ENCODE measurements around the gene DHX58. TPM values are rescaled to one million over a fixed set of nuclear protein-coding genes. Genes with fewer than 3 reads are reported as not detected.

Gene DHX58
- total and polyA plus RNA-seq, 2 donors (not counting 3 experiments of a cell fraction or from before 2014, with no cell fraction given): 3.1 to 9.0 TPM

GRCh38 chr17:42120161-42120769 is 7.8 kb upstream of the DHX58 start:
- DNase-seq (ENCODE audit: low read depth, low spot score) (no peak), FAIRE-seq (peak; percentile 15)
- no peaks in the 10 kb centered on the region for H3K79me2 ChIP-seq (ENCODE audit: control insufficient read depth, insufficient read depth, low read length)
- TF ChIP-seq POLR2AphosphoS5 (IDR thresholded peaks at IDR 0.05; ENCODE audit: insufficient read depth, low read depth, low read length) (no peak), MYC (IDR thresholded peaks at IDR 0.05; ENCODE audit: low read depth, low read length) (no peak), POLR2A (IDR thresholded peaks at IDR 0.05; ENCODE audit: low read depth, low read length) (no peak), JUN (IDR thresholded peaks at IDR 0.05; ENCODE audit: borderline replicate concordance, insufficient read depth, insufficient read length, low read depth) (no peak), GATA2 (IDR thresholded peaks at IDR 0.05; ENCODE audit: insufficient read depth, insufficient read length, low read depth, low read length) (no peak), FOS (IDR thresholded peaks at IDR 0.05; ENCODE audit: borderline replicate concordance, insufficient read depth, low read length) (no peak), EZH2 (IDR thresholded peaks at IDR 0.05; ENCODE audit: borderline replicate concordance, low read depth, low read length, severe bottlenecking) (no peak), MAX (IDR thresholded peaks at IDR 0.05; ENCODE audit: insufficient read depth, insufficient read length) (no peak)
- TF ChIP-seq, protein P1, sequence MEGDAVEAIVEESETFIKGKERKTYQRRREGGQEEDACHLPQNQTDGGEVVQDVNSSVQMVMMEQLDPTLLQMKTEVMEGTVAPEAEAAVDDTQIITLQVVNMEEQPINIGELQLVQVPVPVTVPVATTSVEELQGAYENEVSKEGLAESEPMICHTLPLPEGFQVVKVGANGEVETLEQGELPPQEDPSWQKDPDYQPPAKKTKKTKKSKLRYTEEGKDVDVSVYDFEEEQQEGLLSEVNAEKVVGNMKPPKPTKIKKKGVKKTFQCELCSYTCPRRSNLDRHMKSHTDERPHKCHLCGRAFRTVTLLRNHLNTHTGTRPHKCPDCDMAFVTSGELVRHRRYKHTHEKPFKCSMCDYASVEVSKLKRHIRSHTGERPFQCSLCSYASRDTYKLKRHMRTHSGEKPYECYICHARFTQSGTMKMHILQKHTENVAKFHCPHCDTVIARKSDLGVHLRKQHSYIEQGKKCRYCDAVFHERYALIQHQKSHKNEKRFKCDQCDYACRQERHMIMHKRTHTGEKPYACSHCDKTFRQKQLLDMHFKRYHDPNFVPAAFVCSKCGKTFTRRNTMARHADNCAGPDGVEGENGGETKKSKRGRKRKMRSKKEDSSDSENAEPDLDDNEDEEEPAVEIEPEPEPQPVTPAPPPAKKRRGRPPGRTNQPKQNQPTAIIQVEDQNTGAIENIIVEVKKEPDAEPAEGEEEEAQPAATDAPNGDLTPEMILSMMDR (IDR thresholded peaks at IDR 0.05; ENCODE audit: extremely low read depth in 1 of 2, insufficient read depth in 1 of 2, low read depth in 1 of 2, low read length in 2 of 2): no peak
- H2AFZ ChIP-seq (ENCODE audit: low read depth, low read length): no peak overlapping the region
- no peaks in the 10 kb centered on the region for H3K9me3 ChIP-seq (replicated peaks; ENCODE audit: control insufficient read depth, insufficient read depth, low read length)
- no peak overlapping the region for H3K27ac ChIP-seq (ENCODE audit: insufficient read depth, low read depth, low read length)
- intact Hi-C loops (cut with micrococcal nuclease) (loop anchor here (2.0 kb wide), 1 partner anchor 61 kb away; the partner anchor contains the start of gene KCNH4), dilution Hi-C loops (cut with MboI; ENCODE audit: extremely low pct_ligation_motif_present, low sequenced_read_pairs) (loop anchor here (25.0 kb wide), 1 partner anchor 158 kb away; the partner anchor contains the start of gene CNP)
- no peak overlapping the region for H3K9ac ChIP-seq (replicated peaks; ENCODE audit: extremely low read depth, insufficient read depth, low read length)
- peaks cover 5% of the 10 kb centered on the region for H3K4me1 ChIP-seq (ENCODE audit: control insufficient read depth, extremely low read depth, insufficient read depth, low read length)
- CTCF ChIA-PET: interaction anchor here (0.7 to 6.8 kb wide), 9 partner anchors 12 to 397 kb away, joined by 3 to 74 read pairs (median 4); partner anchors contain the start of genes CNP, HCRT and KCNH4
- no peaks in the 10 kb centered on the region for H4K20me1 ChIP-seq (replicated peaks; ENCODE audit: control insufficient read depth, extremely low read depth, insufficient read depth, low read length)
- peaks cover 2 to 3% of the 10 kb centered on the region in 2 experiments for H3K36me3 ChIP-seq (ENCODE audit: control insufficient read depth in 2 of 2, extremely low read depth in 1 of 2, insufficient read depth in 2 of 2, low read length in 2 of 2)
- no TSS peak for BruUV-seq (replicated peaks)
- no peak overlapping the region for H3K4me3 ChIP-seq (replicated peaks in 1 of 3; ENCODE audit: insufficient read depth in 1 of 3, low read depth in 1 of 3, low read length in 3 of 3)
- H3K4me2 ChIP-seq (ENCODE audit: insufficient read depth, low read length): peak overlapping the region; percentile 44
- H3K9me1 ChIP-seq (replicated peaks; ENCODE audit: control insufficient read depth, extremely low read depth, insufficient read depth, low read length): no peaks in the 10 kb centered on the region
- POLR2A ChIA-PET: interaction anchor here (0.6 kb wide), 1 partner anchor 45 kb away, joined by 4 read pairs; no protein-coding TSS in a partner anchor
- H3K27me3 ChIP-seq (ENCODE audit: control insufficient read depth in 2 of 2, insufficient read depth in 2 of 2, low read length in 2 of 2): no peaks in the 10 kb centered on the region

All from endothelial cell of umbilical vein (primary cell).